ENCODE results near the gene PTTG1. TPM values are rescaled to one million over a fixed set of nuclear protein-coding genes. Genes with fewer than 3 reads are reported as not detected.
A peak's percentile ranks its signal among the peaks of the same experiment; 100 is the strongest.

The PTTG1 gene
- total RNA-seq, 1 experiment from 2014 or later = 183 TPM

DNA sequence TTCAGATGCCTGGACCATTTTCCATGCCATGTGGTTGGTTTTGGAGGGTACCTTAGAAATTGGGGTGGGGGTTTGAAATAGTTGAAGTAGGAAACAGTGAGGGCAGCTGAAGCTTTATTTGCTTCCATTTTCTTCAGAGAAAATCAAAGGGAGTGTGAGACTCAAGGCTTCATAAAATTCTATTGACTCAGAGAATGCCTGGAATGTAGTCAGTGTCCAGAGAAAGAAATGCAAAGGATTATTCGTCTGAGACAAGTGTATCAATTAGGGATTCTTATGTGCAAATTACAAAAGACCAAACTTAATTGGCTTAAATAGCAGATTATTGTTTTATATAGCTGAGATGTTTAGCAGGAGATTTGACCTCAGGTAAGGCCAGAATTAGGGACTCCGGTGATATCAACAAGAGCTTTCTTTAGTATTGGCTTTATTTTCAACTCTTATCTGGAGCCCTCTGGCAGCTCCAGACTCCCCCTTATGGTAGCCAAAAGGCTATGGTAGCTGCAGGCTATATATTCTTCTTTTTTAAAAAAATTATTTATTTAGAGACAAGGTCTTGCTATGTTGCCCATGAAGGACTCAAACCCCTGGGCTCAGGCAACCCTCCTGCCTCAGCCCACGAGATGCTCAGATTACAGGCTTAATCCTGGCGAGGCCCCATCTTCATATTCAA, 38.9 kb downstream of the PTTG1 start:
- DNase-seq (ENCODE audit: low read depth, low spot score) (no peak), ATAC-seq (peak; percentile 60)
- CTCF ChIA-PET = interaction anchor here (1.0 to 1.1 kb wide), 2 partner anchors 20 to 21 kb away, joined by 3 read pairs; no protein-coding TSS in a partner anchor
- Histone ChIP-seq H3K9me2 (ENCODE audit: insufficient read depth) (no peaks in the 10 kb centered on the region), H3K4me3 (replicated peaks in 1 of 2; ENCODE audit: low read depth in 1 of 2, low read length in 2 of 2) (no peak overlapping the region), H3K4me2 (ENCODE audit: low read length) (no peak overlapping the region), H3K4me1 (ENCODE audit: control insufficient read depth in 1 of 2, insufficient read depth in 2 of 2, low read length in 2 of 2) (no peaks in the 10 kb centered on the region), H4K20me1 (ENCODE audit: insufficient read depth) (no peaks in the 10 kb centered on the region), H3K27ac (ENCODE audit: low read depth, low read length) (no peak overlapping the region), H3K27me3 (ENCODE audit: insufficient read depth, low read length) (peaks cover 4% of the 10 kb centered on the region; the same call in 1 of the 2 replicates), H3K9ac (ENCODE audit: low read length) (no peak overlapping the region), H2AFZ (ENCODE audit: low read depth, low read length, poor library complexity, severe bottlenecking) (no peak overlapping the region), H3K9me3 (ENCODE audit: control insufficient read depth in 1 of 2, insufficient read depth in 1 of 2, low read depth in 1 of 2, low read length in 2 of 2) (no peaks in the 10 kb centered on the region), H3K79me2 (ENCODE audit: insufficient read depth, low read length) (no peaks in the 10 kb centered on the region), H3K36me3 (ENCODE audit: control insufficient read depth in 1 of 2, insufficient read depth in 2 of 2, low read length in 2 of 2) (no peaks in the 10 kb centered on the region)
- BruUV-seq (replicated peaks) = no TSS peak
- TF ChIP-seq RAD21 (IDR thresholded peaks at IDR 0.05; ENCODE audit: low read depth) (peak; percentile 17; the same call in 1 of the 2 replicates), CEBPB (IDR thresholded peaks at IDR 0.05; ENCODE audit: low read depth) (no peak)
- TF ChIP-seq, protein P1, sequence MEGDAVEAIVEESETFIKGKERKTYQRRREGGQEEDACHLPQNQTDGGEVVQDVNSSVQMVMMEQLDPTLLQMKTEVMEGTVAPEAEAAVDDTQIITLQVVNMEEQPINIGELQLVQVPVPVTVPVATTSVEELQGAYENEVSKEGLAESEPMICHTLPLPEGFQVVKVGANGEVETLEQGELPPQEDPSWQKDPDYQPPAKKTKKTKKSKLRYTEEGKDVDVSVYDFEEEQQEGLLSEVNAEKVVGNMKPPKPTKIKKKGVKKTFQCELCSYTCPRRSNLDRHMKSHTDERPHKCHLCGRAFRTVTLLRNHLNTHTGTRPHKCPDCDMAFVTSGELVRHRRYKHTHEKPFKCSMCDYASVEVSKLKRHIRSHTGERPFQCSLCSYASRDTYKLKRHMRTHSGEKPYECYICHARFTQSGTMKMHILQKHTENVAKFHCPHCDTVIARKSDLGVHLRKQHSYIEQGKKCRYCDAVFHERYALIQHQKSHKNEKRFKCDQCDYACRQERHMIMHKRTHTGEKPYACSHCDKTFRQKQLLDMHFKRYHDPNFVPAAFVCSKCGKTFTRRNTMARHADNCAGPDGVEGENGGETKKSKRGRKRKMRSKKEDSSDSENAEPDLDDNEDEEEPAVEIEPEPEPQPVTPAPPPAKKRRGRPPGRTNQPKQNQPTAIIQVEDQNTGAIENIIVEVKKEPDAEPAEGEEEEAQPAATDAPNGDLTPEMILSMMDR (IDR thresholded peaks at IDR 0.05 in 2 of 3, conservative IDR thresholded peaks at IDR 0.05 in 1 of 3; ENCODE audit: borderline replicate concordance in 1 of 3, insufficient read depth in 1 of 3, low read depth in 2 of 3, low read length in 2 of 3) = peak in 2 of 3 experiments; percentile 11 to 38; a peak in 2 of 6 replicates
- RAD21 ChIA-PET (ENCODE audit: low non-redundant PET in 1 of 2, low total read pairs in 2 of 2, uncharacterized antibody in 2 of 2, unreplicated experiment in 2 of 2) = interaction anchor here in 1 of 2 experiments (1.0 kb wide), 1 partner anchor 22 kb away, joined by 3 read pairs; no protein-coding TSS in a partner anchor
- intact Hi-C loops (cut with micrococcal nuclease) = no loop called here
- POLR2A ChIA-PET = no interaction called here

- CTCF ChIA-PET = interaction anchor here (1.1 kb wide), 1 partner anchor 21 kb away, joined by 3 read pairs; no protein-coding TSS in a partner anchor
- H3K9me2 ChIP-seq (ENCODE audit: insufficient read depth) = no peaks in the 10 kb centered on the region
- H3K36me3 ChIP-seq (ENCODE audit: control insufficient read depth in 1 of 2, insufficient read depth in 2 of 2, low read length in 2 of 2) = no peaks in the 10 kb centered on the region
- no peaks in the 10 kb centered on the region for H3K9me3 ChIP-seq (ENCODE audit: control insufficient read depth in 1 of 2, insufficient read depth in 1 of 2, low read depth in 1 of 2, low read length in 2 of 2)
- no peaks in the 10 kb centered on the region for H3K27me3 ChIP-seq (ENCODE audit: insufficient read depth, low read length)
- no peaks in the 10 kb centered on the region for H4K20me1 ChIP-seq (ENCODE audit: insufficient read depth)
- RAD21 ChIA-PET (ENCODE audit: low non-redundant PET in 1 of 2, low total read pairs in 2 of 2, uncharacterized antibody in 2 of 2, unreplicated experiment in 2 of 2) = no interaction called here
- DNase-seq (ENCODE audit: low read depth, low spot score) (no peak), ATAC-seq (no peak)
- no peaks in the 10 kb centered on the region for H3K4me1 ChIP-seq (ENCODE audit: control insufficient read depth in 1 of 2, insufficient read depth in 2 of 2, low read length in 2 of 2)
- POLR2A ChIA-PET = no interaction called here
- H3K9ac ChIP-seq (ENCODE audit: low read length) = no peak overlapping the region
- intact Hi-C loops (cut with micrococcal nuclease) = no loop called here
- no peak overlapping the region for H3K27ac ChIP-seq (ENCODE audit: low read depth, low read length)
- no TSS peak for BruUV-seq (replicated peaks)
- no peak overlapping the region for H3K4me3 ChIP-seq (replicated peaks in 1 of 2; ENCODE audit: low read depth in 1 of 2, low read length in 2 of 2)
- H3K4me2 ChIP-seq (ENCODE audit: low read length) = no peak overlapping the region
- no peak overlapping the region for H2AFZ ChIP-seq (ENCODE audit: low read depth, low read length, poor library complexity, severe bottlenecking)
- H3K79me2 ChIP-seq (ENCODE audit: insufficient read depth, low read length) = no peaks in the 10 kb centered on the region
- no peak for TF ChIP-seq JUND (IDR thresholded peaks at IDR 0.05)
- TF ChIP-seq EZH2 (IDR thresholded peaks at IDR 0.05) = no peak
- TF ChIP-seq, protein P1 (IDR thresholded peaks at IDR 0.05 in 2 of 3, conservative IDR thresholded peaks at IDR 0.05 in 1 of 3; ENCODE audit: borderline replicate concordance in 1 of 3, insufficient read depth in 1 of 3, low read depth in 2 of 3, low read length in 2 of 3) = no peak
- no peak for TF ChIP-seq SP1 (IDR thresholded peaks at IDR 0.05; ENCODE audit: low read depth)
- TF ChIP-seq SRF (IDR thresholded peaks at IDR 0.05; ENCODE audit: low read depth) = no peak
- TF ChIP-seq ELF1 (IDR thresholded peaks at IDR 0.05; ENCODE audit: borderline replicate concordance, low read depth) = no peak
- TF ChIP-seq ATF3 (IDR thresholded peaks at IDR 0.05) = no peak
- TF ChIP-seq, protein P2, sequence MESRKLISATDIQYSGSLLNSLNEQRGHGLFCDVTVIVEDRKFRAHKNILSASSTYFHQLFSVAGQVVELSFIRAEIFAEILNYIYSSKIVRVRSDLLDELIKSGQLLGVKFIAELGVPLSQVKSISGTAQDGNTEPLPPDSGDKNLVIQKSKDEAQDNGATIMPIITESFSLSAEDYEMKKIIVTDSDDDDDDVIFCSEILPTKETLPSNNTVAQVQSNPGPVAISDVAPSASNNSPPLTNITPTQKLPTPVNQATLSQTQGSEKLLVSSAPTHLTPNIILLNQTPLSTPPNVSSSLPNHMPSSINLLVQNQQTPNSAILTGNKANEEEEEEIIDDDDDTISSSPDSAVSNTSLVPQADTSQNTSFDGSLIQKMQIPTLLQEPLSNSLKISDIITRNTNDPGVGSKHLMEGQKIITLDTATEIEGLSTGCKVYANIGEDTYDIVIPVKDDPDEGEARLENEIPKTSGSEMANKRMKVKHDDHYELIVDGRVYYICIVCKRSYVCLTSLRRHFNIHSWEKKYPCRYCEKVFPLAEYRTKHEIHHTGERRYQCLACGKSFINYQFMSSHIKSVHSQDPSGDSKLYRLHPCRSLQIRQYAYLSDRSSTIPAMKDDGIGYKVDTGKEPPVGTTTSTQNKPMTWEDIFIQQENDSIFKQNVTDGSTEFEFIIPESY (IDR thresholded peaks at IDR 0.05; ENCODE audit: extremely low read depth, insufficient replicate concordance, low read length) = no peak
- TF ChIP-seq ZFX (IDR thresholded peaks at IDR 0.05) = no peak
- TF ChIP-seq POLR2A (IDR thresholded peaks at IDR 0.05; ENCODE audit: borderline replicate concordance, extremely low read depth, insufficient read depth, insufficient read length) = no peak
These were observed 39.7 kb downstream of the PTTG1 start for GRCh38 chr5:160461378-160461777.
